Fibroblast of villous mesenchyme (primary cell): Measurements from ENCODE around the gene RABEP2. TPM values are rescaled to one million over a fixed set of nuclear protein-coding genes. Genes with fewer than 3 reads are reported as not detected.

Experiments
- DNase-seq: peaks from one replicate; pipeline ENCODE4 v3.0.0-alpha.2; 2010; ENCODE audit warnings: low read depth
- H3K4me3 ChIP-seq: 2 replicates; pipeline ENCODE4 v1.5.1; 2011; ENCODE audit warnings: low read depth, mild to moderate bottlenecking, low read length
- total RNA-seq: library from RNA; depleted of rRNA; stranded (reverse); fragments of >200 nt; gene quantifications from 2 replicates; pipeline ENCODE4 v1.2.3, GENCODE V29; 2012
- TF ChIP-seq, protein P1 (sequence below): IDR thresholded peaks from 2 replicates; pipeline ENCODE4 v1.5.1; 2012; ENCODE audit warnings: low read depth, mild to moderate bottlenecking, low read length; ENCODE audit not compliant: insufficient read depth

The RABEP2 gene
- total RNA-seq, 1 donor, result 29.4 TPM

DNA sequence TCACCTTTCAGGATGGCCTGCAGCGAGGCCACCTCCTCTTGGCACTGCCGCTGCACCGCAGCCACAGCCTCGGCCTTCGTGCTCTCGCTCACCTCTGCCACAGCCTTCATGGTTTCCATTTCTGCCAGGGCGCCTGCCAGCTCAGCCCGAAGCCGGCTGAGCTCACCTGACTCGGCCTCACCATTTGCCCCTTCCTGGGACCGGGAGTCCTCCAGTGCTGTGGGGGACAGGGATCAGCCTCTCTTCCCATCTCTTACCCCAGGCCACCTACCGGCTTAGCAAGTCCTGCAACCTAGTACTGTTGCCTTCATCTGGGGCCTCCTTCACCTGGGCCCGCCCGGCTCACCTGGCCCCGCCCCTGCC is 658 bp downstream of the RABEP2 start:
- no peak for DNase-seq
- TF ChIP-seq, protein P1, sequence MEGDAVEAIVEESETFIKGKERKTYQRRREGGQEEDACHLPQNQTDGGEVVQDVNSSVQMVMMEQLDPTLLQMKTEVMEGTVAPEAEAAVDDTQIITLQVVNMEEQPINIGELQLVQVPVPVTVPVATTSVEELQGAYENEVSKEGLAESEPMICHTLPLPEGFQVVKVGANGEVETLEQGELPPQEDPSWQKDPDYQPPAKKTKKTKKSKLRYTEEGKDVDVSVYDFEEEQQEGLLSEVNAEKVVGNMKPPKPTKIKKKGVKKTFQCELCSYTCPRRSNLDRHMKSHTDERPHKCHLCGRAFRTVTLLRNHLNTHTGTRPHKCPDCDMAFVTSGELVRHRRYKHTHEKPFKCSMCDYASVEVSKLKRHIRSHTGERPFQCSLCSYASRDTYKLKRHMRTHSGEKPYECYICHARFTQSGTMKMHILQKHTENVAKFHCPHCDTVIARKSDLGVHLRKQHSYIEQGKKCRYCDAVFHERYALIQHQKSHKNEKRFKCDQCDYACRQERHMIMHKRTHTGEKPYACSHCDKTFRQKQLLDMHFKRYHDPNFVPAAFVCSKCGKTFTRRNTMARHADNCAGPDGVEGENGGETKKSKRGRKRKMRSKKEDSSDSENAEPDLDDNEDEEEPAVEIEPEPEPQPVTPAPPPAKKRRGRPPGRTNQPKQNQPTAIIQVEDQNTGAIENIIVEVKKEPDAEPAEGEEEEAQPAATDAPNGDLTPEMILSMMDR, result no peak
- H3K4me3 ChIP-seq, result peak overlapping the region; percentile 80

DNA sequence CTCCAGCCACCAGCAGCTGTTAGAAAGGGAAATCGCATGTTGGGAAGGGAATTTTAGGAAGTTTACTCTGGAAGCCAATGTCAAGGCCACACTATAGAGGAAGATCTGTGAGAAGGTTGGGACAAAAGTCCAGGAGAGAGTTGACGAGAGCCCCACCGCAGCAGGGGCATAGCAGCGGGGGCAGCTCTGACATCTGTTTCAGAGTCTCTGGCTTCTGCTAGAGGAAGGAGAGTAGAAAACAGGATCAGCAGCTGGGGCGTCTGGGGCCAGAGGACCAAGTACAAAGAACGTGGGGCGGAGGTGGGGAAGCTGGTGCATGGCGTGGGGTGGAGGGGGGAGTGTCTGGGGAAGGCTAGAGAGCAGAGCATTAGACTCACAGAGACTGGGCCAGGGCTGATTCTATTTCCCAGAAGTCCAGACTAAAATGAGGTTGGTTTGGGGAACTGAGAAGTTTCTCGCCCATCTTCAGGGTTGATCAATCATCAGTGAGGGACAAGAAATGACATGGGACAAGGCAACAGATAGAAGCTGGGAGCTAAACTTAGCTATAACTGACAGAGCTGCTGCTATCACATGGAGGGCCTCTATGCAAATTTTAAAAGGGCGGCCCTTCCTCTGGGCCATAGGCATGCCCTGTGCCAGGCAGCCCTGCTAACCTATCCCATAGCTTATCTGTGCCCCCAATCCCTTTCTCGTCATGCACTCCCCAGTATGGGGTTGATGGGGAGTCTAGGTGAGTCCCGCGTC is 1.2 kb downstream of the RABEP2 start:
- DNase-seq, result no peak
- TF ChIP-seq, protein P1, result no peak
- peak overlapping the region; percentile 80 for H3K4me3 ChIP-seq

DNA sequence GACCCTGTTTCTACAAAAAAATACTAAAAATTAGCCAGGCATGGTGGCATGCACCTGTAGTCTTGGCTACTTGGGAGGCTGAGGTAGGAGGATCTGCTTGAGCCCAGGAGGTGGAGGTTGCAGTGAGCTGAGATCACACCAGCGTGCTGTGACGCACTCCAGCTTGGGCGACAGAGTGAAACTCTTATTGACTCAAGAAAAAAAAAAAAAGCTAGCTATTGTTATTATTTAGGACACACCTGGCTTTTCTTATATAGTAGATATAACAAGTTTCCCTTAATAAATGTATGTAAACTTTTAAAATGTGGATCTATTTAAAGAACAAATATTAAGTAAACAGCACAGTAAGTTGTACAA is 1.8 kb downstream of the RABEP2 start:
- TF ChIP-seq, protein P1, result no peak
- no peak overlapping the region for H3K4me3 ChIP-seq
- no peak for DNase-seq

DNA sequence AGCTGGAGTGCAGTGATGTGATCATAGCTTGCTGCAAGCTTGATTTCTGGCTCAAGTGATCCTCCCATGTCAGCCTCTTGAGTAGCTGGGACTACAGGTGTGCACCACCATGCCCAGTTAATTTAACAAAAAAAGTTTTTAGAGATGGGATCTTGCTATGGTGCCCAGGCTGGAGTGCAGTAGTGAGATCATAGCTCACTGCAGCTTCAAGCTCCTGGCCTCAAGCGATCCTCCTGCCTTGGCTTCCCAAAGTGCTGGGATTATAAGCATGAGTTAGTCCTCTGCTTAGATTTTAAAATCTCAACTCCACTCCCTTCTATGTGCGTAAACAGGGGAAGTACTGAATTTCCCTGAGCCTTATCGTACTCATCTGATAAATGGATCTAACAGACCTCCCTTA is 6.3 kb downstream of the RABEP2 start:
- H3K4me3 ChIP-seq, result no peak overlapping the region
- TF ChIP-seq, protein P1, result no peak
- DNase-seq, result no peak

DNA sequence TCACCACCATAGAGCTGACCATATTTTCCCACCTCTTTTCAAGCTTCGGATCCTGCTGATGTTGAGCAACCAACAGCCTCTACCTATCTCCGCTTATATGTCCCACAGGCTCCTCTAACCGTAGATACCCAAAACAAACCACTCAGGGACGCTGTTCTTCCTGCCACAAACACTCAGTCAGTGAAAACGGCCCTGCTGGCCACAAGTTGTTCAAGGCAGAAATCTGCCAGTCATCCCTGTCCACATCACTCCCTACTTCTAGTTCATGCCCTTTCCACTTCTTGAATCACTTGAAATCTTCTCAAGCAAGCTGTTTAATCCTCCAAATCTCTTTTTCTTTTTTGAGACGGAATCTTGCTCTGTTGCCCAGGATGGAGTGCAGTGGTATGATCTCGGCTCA is 7.9 kb downstream of the RABEP2 start:
- DNase-seq, result no peak
- TF ChIP-seq, protein P1, result no peak
- no peak overlapping the region for H3K4me3 ChIP-seq

DNA sequence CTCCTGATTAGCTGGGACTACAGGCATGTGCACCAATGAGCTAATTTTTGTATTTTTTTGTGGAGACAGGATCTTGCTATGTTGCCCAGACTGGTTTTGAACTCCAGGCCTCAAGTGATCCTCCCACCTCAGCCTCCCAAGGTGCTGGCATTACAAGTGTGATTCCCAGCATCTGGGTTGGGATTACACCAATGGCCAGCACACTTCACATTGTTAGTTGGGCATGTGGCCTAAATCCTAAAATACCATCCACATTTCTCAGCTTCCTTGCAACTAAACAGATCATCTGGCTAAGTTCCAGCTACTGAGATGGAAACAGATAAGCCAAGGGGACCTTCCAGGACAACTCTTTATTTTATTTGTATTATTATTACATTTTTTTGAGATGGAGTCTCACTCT is 9.9 kb downstream of the RABEP2 start:
- TF ChIP-seq, protein P1, result no peak
- H3K4me3 ChIP-seq, result no peak overlapping the region
- peak; percentile 58 for DNase-seq
